ENCODE results near the gene HOGA1.
A peak's percentile ranks its signal among the peaks of the same experiment; 100 is the strongest.
"Not testable (repeated sequence)": the region's sequence is repeated elsewhere in the genome, so short reads cannot be mapped to it uniquely, and the experiment has no call there.

The HOGA1 gene

GRCh38 chr10:97612386-97612785 is 28.2 kb downstream of the HOGA1 start:
- FAIRE-seq, result peak; percentile 76

GRCh38 chr10:97618285-97618684 is 34.1 kb downstream of the HOGA1 start:
- no peak for FAIRE-seq

GRCh38 chr10:97618733-97619132 is 34.5 kb downstream of the HOGA1 start:
- FAIRE-seq, result no peak

- no peak for FAIRE-seq
Measured at GRCh38 chr10:97623277-97623676, 39.1 kb downstream of the HOGA1 start.

- no peak for FAIRE-seq
Measured at GRCh38 chr10:97627731-97628130, 43.5 kb downstream of the HOGA1 start.

GRCh38 chr10:97628228-97628627 is 44.0 kb downstream of the HOGA1 start:
- FAIRE-seq, result no peak

GRCh38 chr10:97629289-97629688 is 45.1 kb downstream of the HOGA1 start:
- no peak for FAIRE-seq

GRCh38 chr10:97631098-97631497 is 46.9 kb downstream of the HOGA1 start:
- FAIRE-seq, result no peak

GRCh38 chr10:97632949-97633884 is 49.0 kb downstream of the HOGA1 start, which contains the start of gene MORN4:
MORN4 (minus strand) TSS chr10:97633500; CDS start chr10:97619653, 13,847 bp downstream.
- no peak for FAIRE-seq

- no peak for FAIRE-seq
Measured at GRCh38 chr10:97633921-97634320, 49.7 kb downstream of the HOGA1 start.

- no peak for FAIRE-seq
Measured at GRCh38 chr10:97635577-97635976, 51.4 kb downstream of the HOGA1 start.

- FAIRE-seq, result not testable (repeated sequence)
Measured at GRCh38 chr10:97639090-97639489, 54.9 kb downstream of the HOGA1 start.

- no peak for FAIRE-seq
Measured at GRCh38 chr10:97640174-97640867, 56.1 kb downstream of the HOGA1 start, which contains the start of gene PI4K2A. PI4K2A (plus strand) TSS chr10:97640671; CDS start chr10:97640743, 72 bp downstream.

GRCh38 chr10:97640868-97641811 is 57.0 kb downstream of the HOGA1 start:
- FAIRE-seq, result no peak

GRCh38 chr10:97642471-97643159 is 58.4 kb downstream of the HOGA1 start:
- FAIRE-seq, result not testable (repeated sequence)

GRCh38 chr10:97643441-97643985 is 59.3 kb downstream of the HOGA1 start:
- no peak for FAIRE-seq

- no peak for FAIRE-seq
Measured at GRCh38 chr10:97644936-97645335, 60.7 kb downstream of the HOGA1 start.

GRCh38 chr10:97647556-97647955 is 63.4 kb downstream of the HOGA1 start:
- no peak for FAIRE-seq

- no peak for FAIRE-seq
Measured at GRCh38 chr10:97648562-97649404, 64.6 kb downstream of the HOGA1 start.

- FAIRE-seq, result not testable (repeated sequence)
Measured at GRCh38 chr10:97649405-97649750, 65.2 kb downstream of the HOGA1 start.

GRCh38 chr10:97650726-97651125 is 66.5 kb downstream of the HOGA1 start:
- no peak for FAIRE-seq

Measured in islet of Langerhans (tissue), 1 donor.